Neural crest cell (in vitro differentiated cells): ENCODE results near the gene WAS. TPM values are rescaled to one million over a fixed set of nuclear protein-coding genes. Genes with fewer than 3 reads are reported as not detected.
"Not testable (repeated sequence)": the region's sequence is repeated elsewhere in the genome, so short reads cannot be mapped to it uniquely, and the experiment has no call there.

Experiments
- DNase-seq: peaks from one replicate; pipeline ENCODE4 v3.0.0; 2021; ENCODE audit warnings: low read depth, mixed read lengths, low spot score
- H3K27ac Mint-ChIP-seq: one replicate; pipeline ENCODE4 v1.8.0; 2021; ENCODE audit warnings: mild to moderate bottlenecking, mixed read lengths; ENCODE audit not compliant: unreplicated experiment
- H3K27me3 Mint-ChIP-seq: 2 replicates; pipeline ENCODE4 v1.8.0; 2021; ENCODE audit warnings: low read depth, mild to moderate bottlenecking, mixed read lengths
- H3K36me3 Mint-ChIP-seq: 2 replicates; pipeline ENCODE4 v1.8.0; 2021; ENCODE audit warnings: low read depth, mild to moderate bottlenecking, mixed read lengths
- H3K4me1 Mint-ChIP-seq: 2 replicates; pipeline ENCODE4 v1.8.0; 2021; ENCODE audit warnings: mixed read lengths
- H3K4me3 Mint-ChIP-seq: one replicate; pipeline ENCODE4 v1.8.0; 2021; ENCODE audit warnings: mild to moderate bottlenecking, mixed read lengths
- H3K9me3 Mint-ChIP-seq: 2 replicates; pipeline ENCODE4 v1.8.0; 2021; ENCODE audit warnings: mixed read lengths
- CTCF ChIP-seq: fragments of 200-600 bp; sonication (generic); conservative IDR thresholded peaks from 2 replicates; pipeline ENCODE4 v1.5.0; 2021; ENCODE audit warnings: antibody characterized with exemption, mild to moderate bottlenecking
- total RNA-seq: library from RNA; stranded (reverse); gene quantifications from 2 replicates; pipeline ENCODE4 v1.2.1, GENCODE V29; 2021

WAS gene
- total RNA-seq, 1 donor from 2014 or later: 0.70 TPM

- peaks cover 7% of the 10 kb centered on the region for H3K4me1 Mint-ChIP-seq
- H3K27ac Mint-ChIP-seq: no peak overlapping the region
- H3K9me3 Mint-ChIP-seq: peaks cover 3% of the 10 kb centered on the region
- TF ChIP-seq CTCF: no peak
- no peak overlapping the region for H3K4me3 Mint-ChIP-seq
- H3K27me3 Mint-ChIP-seq: peaks cover 4% of the 10 kb centered on the region
- no peaks in the 10 kb centered on the region for H3K36me3 Mint-ChIP-seq
- DNase-seq: no peak
These were observed 34.5 kb upstream of the WAS start for GRCh38 chrX:48649102-48649501.

GRCh38 chrX:48652055-48652579, 31.5 kb upstream of the WAS start:
- not testable (repeated sequence) for H3K36me3 Mint-ChIP-seq, H3K4me3 Mint-ChIP-seq, H3K27ac Mint-ChIP-seq, H3K27me3 Mint-ChIP-seq, H3K4me1 Mint-ChIP-seq, H3K9me3 Mint-ChIP-seq, DNase-seq

GRCh38 chrX:48654746-48655145, 28.9 kb upstream of the WAS start:
- DNase-seq, H3K4me3 Mint-ChIP-seq, H3K27ac Mint-ChIP-seq, H3K9me3 Mint-ChIP-seq, H3K4me1 Mint-ChIP-seq, H3K36me3 Mint-ChIP-seq, H3K27me3 Mint-ChIP-seq: not testable (repeated sequence)

- not testable (repeated sequence) for H3K27me3 Mint-ChIP-seq, H3K4me1 Mint-ChIP-seq, H3K27ac Mint-ChIP-seq, H3K9me3 Mint-ChIP-seq, DNase-seq, H3K36me3 Mint-ChIP-seq, H3K4me3 Mint-ChIP-seq
These were observed 23.9 kb upstream of the WAS start for GRCh38 chrX:48659686-48660085.

GRCh38 chrX:48663241-48663640, 20.4 kb upstream of the WAS start:
- TF ChIP-seq CTCF: no peak
- H3K36me3 Mint-ChIP-seq: peaks cover 6% of the 10 kb centered on the region
- no peak for DNase-seq
- H3K9me3 Mint-ChIP-seq: no peaks in the 10 kb centered on the region
- H3K4me1 Mint-ChIP-seq: no peaks in the 10 kb centered on the region
- H3K27ac Mint-ChIP-seq: no peak overlapping the region
- H3K4me3 Mint-ChIP-seq: no peak overlapping the region
- H3K27me3 Mint-ChIP-seq: no peaks in the 10 kb centered on the region

- TF ChIP-seq CTCF: no peak
- H3K27ac Mint-ChIP-seq: no peak overlapping the region
- H3K27me3 Mint-ChIP-seq: no peaks in the 10 kb centered on the region
- peaks cover 6% of the 10 kb centered on the region for H3K36me3 Mint-ChIP-seq
- H3K4me3 Mint-ChIP-seq: no peak overlapping the region
- H3K9me3 Mint-ChIP-seq: no peaks in the 10 kb centered on the region
- no peak for DNase-seq
- no peaks in the 10 kb centered on the region for H3K4me1 Mint-ChIP-seq
These were observed 19.4 kb upstream of the WAS start for GRCh38 chrX:48664156-48664555.

- no peak for DNase-seq
- Mint-ChIP-seq H3K27ac (no peak overlapping the region), H3K4me3 (no peak overlapping the region), H3K4me1 (no peaks in the 10 kb centered on the region), H3K9me3 (no peaks in the 10 kb centered on the region), H3K27me3 (no peaks in the 10 kb centered on the region), H3K36me3 (peaks cover 5% of the 10 kb centered on the region)
- TF ChIP-seq CTCF: no peak
These were observed 17.6 kb upstream of the WAS start for GRCh38 chrX:48665991-48666390.
